Measurements from ENCODE around the gene SFT2D3. TPM values are rescaled to one million over a fixed set of nuclear protein-coding genes. Genes with fewer than 3 reads are reported as not detected.

SFT2D3 gene
- polyA plus RNA-seq, 1 donor from 2014 or later, result 6.2 TPM

- Histone ChIP-seq H3K9me3 (ENCODE audit: low read length) (no peaks in the 10 kb centered on the region), H3K79me2 (replicated peaks; ENCODE audit: insufficient read depth, low read length) (no peaks in the 10 kb centered on the region), H3K9ac (ENCODE audit: low read length) (no peak overlapping the region), H2AFZ (ENCODE audit: low read depth, low read length) (no peak overlapping the region), H3K27ac (ENCODE audit: low read length) (no peak overlapping the region), H3K9me2 (ENCODE audit: insufficient read depth, low read length) (no peaks in the 10 kb centered on the region), H3F3A (ENCODE audit: insufficient read depth, low read length, poor library complexity, severe bottlenecking) (no peaks in the 10 kb centered on the region), H3K27me3 (ENCODE audit: insufficient read depth, low read depth, low read length) (peaks cover 28% of the 10 kb centered on the region), H3K4me2 (ENCODE audit: low read length) (no peak overlapping the region), H3K36me3 (ENCODE audit: insufficient read depth, low read length) (no peaks in the 10 kb centered on the region), H4K20me1 (ENCODE audit: insufficient read depth) (no peaks in the 10 kb centered on the region), H3K4me3 (ENCODE audit: low read length) (no peak overlapping the region)
- TF ChIP-seq SMC3 (conservative IDR thresholded peaks at IDR 0.05; ENCODE audit: poor library complexity) (no peak), POLR2AphosphoS5 (IDR thresholded peaks at IDR 0.05) (no peak), TAF1 (IDR thresholded peaks at IDR 0.05; ENCODE audit: low read depth) (no peak), CTCF (IDR thresholded peaks at IDR 0.05; ENCODE audit: poor library complexity, severe bottlenecking) (no peak)
These were observed 29.6 kb upstream of the SFT2D3 start for GRCh38 chr2:127671557-127672302.

GRCh38 chr2:127672341-127673224 is 28.7 kb upstream of the SFT2D3 start:
- TF ChIP-seq SMC3 (conservative IDR thresholded peaks at IDR 0.05; ENCODE audit: poor library complexity) (no peak), MXI1 (conservative IDR thresholded peaks at IDR 0.05; ENCODE audit: poor library complexity, severe bottlenecking) (no peak), POLR2AphosphoS5 (IDR thresholded peaks at IDR 0.05) (no peak), EZH2 (IDR thresholded peaks at IDR 0.05; ENCODE audit: borderline replicate concordance, insufficient read depth, low read length, poor library complexity, severe bottlenecking) (no peak)

GRCh38 chr2:127673291-127674069 is 27.8 kb upstream of the SFT2D3 start:
- no peak overlapping the region for H3K27ac ChIP-seq (ENCODE audit: low read length)
- no peaks in the 10 kb centered on the region for H3K79me2 ChIP-seq (replicated peaks; ENCODE audit: insufficient read depth, low read length)
- H3F3A ChIP-seq (ENCODE audit: insufficient read depth, low read length, poor library complexity, severe bottlenecking), result no peaks in the 10 kb centered on the region
- no peaks in the 10 kb centered on the region for H3K9me3 ChIP-seq (ENCODE audit: low read length)
- no peaks in the 10 kb centered on the region for H3K9me2 ChIP-seq (ENCODE audit: insufficient read depth, low read length)
- no peak overlapping the region for H3K9ac ChIP-seq (ENCODE audit: low read length)
- peaks cover 31% of the 10 kb centered on the region for H3K27me3 ChIP-seq (ENCODE audit: insufficient read depth, low read depth, low read length)
- TF ChIP-seq CTCF (IDR thresholded peaks at IDR 0.05; ENCODE audit: poor library complexity, severe bottlenecking) (no peak), RAD21 (conservative IDR thresholded peaks at IDR 0.05) (no peak), MXI1 (conservative IDR thresholded peaks at IDR 0.05; ENCODE audit: poor library complexity, severe bottlenecking) (no peak), EP300 (conservative IDR thresholded peaks at IDR 0.05; ENCODE audit: poor library complexity, severe bottlenecking) (no peak), TAF1 (IDR thresholded peaks at IDR 0.05; ENCODE audit: low read depth) (no peak), EZH2 (IDR thresholded peaks at IDR 0.05; ENCODE audit: borderline replicate concordance, insufficient read depth, low read length, poor library complexity, severe bottlenecking) (no peak), REST (IDR thresholded peaks at IDR 0.05; ENCODE audit: borderline replicate concordance) (no peak), SMC3 (conservative IDR thresholded peaks at IDR 0.05; ENCODE audit: poor library complexity) (no peak), POLR2AphosphoS5 (IDR thresholded peaks at IDR 0.05) (no peak)
- no peaks in the 10 kb centered on the region for H3K36me3 ChIP-seq (ENCODE audit: insufficient read depth, low read length)
- no peak overlapping the region for H3K4me3 ChIP-seq (ENCODE audit: low read length)
- H4K20me1 ChIP-seq (ENCODE audit: insufficient read depth), result no peaks in the 10 kb centered on the region
- H2AFZ ChIP-seq (ENCODE audit: low read depth, low read length), result no peak overlapping the region
- no peak overlapping the region for H3K4me2 ChIP-seq (ENCODE audit: low read length)

More at GRCh38 chr2:127672341-127673224, 28.7 kb upstream of the SFT2D3 start:
- no peak overlapping the region for H3K4me2 ChIP-seq (ENCODE audit: low read length)
- H3K36me3 ChIP-seq (ENCODE audit: insufficient read depth, low read length), result no peaks in the 10 kb centered on the region
- H4K20me1 ChIP-seq (ENCODE audit: insufficient read depth), result no peaks in the 10 kb centered on the region
- no peak overlapping the region for H2AFZ ChIP-seq (ENCODE audit: low read depth, low read length)
- no peak overlapping the region for H3K9ac ChIP-seq (ENCODE audit: low read length)
- no peaks in the 10 kb centered on the region for H3K9me2 ChIP-seq (ENCODE audit: insufficient read depth, low read length)
- no peaks in the 10 kb centered on the region for H3K79me2 ChIP-seq (replicated peaks; ENCODE audit: insufficient read depth, low read length)
- no peaks in the 10 kb centered on the region for H3F3A ChIP-seq (ENCODE audit: insufficient read depth, low read length, poor library complexity, severe bottlenecking)
- H3K4me3 ChIP-seq (ENCODE audit: low read length), result no peak overlapping the region
- H3K27ac ChIP-seq (ENCODE audit: low read length), result no peak overlapping the region
- H3K9me3 ChIP-seq (ENCODE audit: low read length), result no peaks in the 10 kb centered on the region
- H3K27me3 ChIP-seq (ENCODE audit: insufficient read depth, low read depth, low read length), result peaks cover 31% of the 10 kb centered on the region
